ENCODE data around the gene GGTA1. TPM values are rescaled to one million over a fixed set of nuclear protein-coding genes. Genes with fewer than 3 reads are reported as not detected.

Gene GGTA1
- total RNA-seq, result not detected in 2 replicates

DNA sequence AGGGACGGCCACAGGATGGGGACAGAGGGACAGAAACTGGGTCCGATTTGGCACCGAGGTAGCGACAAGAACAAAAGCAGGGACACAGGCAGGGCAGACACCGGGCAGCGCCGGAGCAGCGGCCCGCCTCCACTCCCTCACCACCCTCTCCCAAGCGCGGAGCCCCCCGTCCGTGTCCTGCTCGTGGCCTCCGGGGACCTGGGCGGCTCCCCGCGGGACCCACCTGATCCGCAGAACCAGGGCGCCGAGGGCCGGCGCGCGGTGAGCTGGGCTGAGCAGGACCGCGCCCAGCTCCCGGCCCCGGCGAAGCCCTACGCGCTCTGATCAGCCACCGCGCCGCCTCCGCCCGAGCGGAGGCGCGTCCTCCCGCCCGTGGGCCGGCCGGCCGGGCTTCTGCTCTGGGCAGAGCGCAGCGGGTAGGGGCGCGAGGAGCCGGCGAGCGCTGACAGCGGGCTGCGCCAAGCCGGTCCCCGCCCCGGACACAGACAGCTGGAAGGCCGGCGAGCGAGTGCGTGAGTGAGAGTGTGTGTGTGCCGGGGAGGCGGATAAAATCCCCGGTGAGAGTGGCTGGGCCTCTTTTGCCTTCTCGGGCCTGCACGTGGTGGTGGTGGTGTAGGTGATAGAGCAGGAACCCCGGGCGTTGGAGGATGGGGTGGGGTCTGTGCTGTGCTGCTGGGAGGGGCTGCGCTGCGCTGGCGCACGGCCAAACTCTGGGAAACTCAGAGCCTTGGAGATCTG, at the start of gene GGTA1:
Gene GGTA1, minus strand, starts transcription at position 418 of the 738 bp plus-strand sequence. CDS start 31,922 bp downstream, outside the sequence.

Other genes with a start within 250 kb of the GGTA1 start
- 137 and 436 TPM in 2 replicates for gene GSN, start 231.7 kb downstream of the GGTA1 start, total RNA-seq
- gene STOM, start 129.6 kb downstream of the GGTA1 start, total RNA-seq, result 108 and 258 TPM in 2 replicates
- gene DAB2IP, start 151.8 kb upstream of the GGTA1 start, total RNA-seq, result 26.3 and 27.1 TPM in 2 replicates

Measured in placental pericyte (primary cell).